Tibial nerve (tissue), 4 donors: ENCODE measurements around the gene OSER1. TPM values are rescaled to one million over a fixed set of nuclear protein-coding genes. Genes with fewer than 3 reads are reported as not detected.

ENCODE experiments used
- DNase-seq, 2 donors: peaks; one replicate each; pipeline ENCODE4 v3.0.0-alpha.2; 2019; ENCODE audit warnings: low spot score in 2 of 2
- H3K27ac ChIP-seq, 4 donors: fragments of 200-600 bp; sonication (generic) in 3 of 4; one replicate each; pipeline ENCODE4 v1.5.1; 2017 to 2019; ENCODE audit warnings: mild to moderate bottlenecking in 1 of 4
- H3K27me3 ChIP-seq, 2 donors: fragments of 200-600 bp; sonication (generic) in 1 of 2; one replicate each; pipeline versions ENCODE4 v1.5.1 to v1.6.0; 2017 to 2019
- H3K36me3 ChIP-seq, 3 donors: fragments of 200-600 bp; sonication (generic); one replicate each; pipeline ENCODE4 v1.5.1; 2018 to 2019
- H3K4me1 ChIP-seq, 4 donors: fragments of 200-600 bp; sonication (generic) in 3 of 4; one replicate each; pipeline ENCODE4 v1.5.1; 2017 to 2019
- H3K4me3 ChIP-seq, 4 donors: fragments of 200-600 bp; sonication (generic) in 3 of 4; one replicate each; pipeline ENCODE4 v1.5.1; 2017 to 2019; ENCODE audit warnings: mild to moderate bottlenecking in 1 of 4, moderate library complexity in 1 of 4
- H3K9me3 ChIP-seq, 4 donors: fragments of 200-600 bp; sonication (generic) in 3 of 4; one replicate each; pipeline ENCODE4 v1.5.1; 2017 to 2019
- EP300 ChIP-seq, 2 donors: sonication (generic); formaldehyde crosslinking; IDR thresholded peaks; one replicate each; pipeline ENCODE4 v1.6.1; 2017; ENCODE audit warnings: antibody characterized with exemption in 2 of 2, mild to moderate bottlenecking in 1 of 2
- POLR2A ChIP-seq, 2 donors: fragments of 450-650 bp; IDR thresholded peaks; one replicate each; pipeline ENCODE4 v1.6.1; 2017; ENCODE audit warnings: antibody characterized with exemption in 2 of 2, mild to moderate bottlenecking in 2 of 2, moderate library complexity in 2 of 2
- WGBS, 2 donors: methylation state at CpG; one replicate each; pipeline ENCODE4 v1.1.5; 2018; 5-methylcytosine and 5-hydroxymethylcytosine counted together
- total RNA-seq, 4 donors: library from RNA; depleted of rRNA; stranded (reverse); fragments of >200 nt; gene quantifications; one replicate each; pipeline ENCODE4 v1.1.0, GENCODE V29; 2016
- TF ChIP-seq, protein P1 (sequence below), 5 experiments: fragments of 200-600 bp in 3 of 5; fragments of 450-650 bp in 2 of 5; sonication (generic) in 3 of 5; IDR thresholded peaks; one replicate each; pipeline ENCODE4 v1.5.1; 2016 to 2019; ENCODE audit warnings: antibody characterized with exemption in 5 of 5, mild to moderate bottlenecking in 3 of 5, moderate library complexity in 2 of 5

OSER1 gene
- total RNA-seq, 4 donors from 2014 or later: 31.2 to 47.9 (median 35.3) TPM

DNA sequence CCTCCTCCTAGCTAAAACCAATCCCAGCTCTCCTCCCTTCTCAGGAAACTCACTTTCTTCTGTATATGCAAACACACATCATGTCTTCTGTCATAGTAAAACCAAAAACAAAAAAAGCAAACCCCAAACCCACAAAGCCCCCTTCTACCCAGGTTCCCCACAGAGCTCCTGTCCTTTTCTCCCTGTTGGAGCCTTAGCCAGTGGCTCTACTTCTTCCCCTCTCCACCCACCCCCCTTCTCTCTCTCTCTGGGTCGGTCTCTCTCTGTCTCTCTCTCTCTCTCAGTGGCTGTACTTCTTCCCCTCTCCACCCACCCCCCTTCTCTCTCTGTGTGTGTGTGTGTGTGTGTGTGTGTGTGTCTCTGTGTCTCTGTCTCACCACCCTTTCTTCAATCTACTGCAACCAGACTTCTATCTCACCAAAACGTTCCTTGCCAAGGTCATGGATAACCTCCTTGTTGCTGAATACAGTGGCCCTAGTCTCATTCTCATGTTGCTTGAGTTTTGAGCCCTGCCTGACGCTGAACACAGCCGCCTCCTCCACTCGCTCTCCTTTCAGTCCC lies 8.7 kb upstream of the OSER1 start:
- no peak for DNase-seq
- no peaks in the 10 kb centered on the region for H3K27me3 ChIP-seq
- H3K4me3 ChIP-seq: no peak overlapping the region
- TF ChIP-seq, protein P1, sequence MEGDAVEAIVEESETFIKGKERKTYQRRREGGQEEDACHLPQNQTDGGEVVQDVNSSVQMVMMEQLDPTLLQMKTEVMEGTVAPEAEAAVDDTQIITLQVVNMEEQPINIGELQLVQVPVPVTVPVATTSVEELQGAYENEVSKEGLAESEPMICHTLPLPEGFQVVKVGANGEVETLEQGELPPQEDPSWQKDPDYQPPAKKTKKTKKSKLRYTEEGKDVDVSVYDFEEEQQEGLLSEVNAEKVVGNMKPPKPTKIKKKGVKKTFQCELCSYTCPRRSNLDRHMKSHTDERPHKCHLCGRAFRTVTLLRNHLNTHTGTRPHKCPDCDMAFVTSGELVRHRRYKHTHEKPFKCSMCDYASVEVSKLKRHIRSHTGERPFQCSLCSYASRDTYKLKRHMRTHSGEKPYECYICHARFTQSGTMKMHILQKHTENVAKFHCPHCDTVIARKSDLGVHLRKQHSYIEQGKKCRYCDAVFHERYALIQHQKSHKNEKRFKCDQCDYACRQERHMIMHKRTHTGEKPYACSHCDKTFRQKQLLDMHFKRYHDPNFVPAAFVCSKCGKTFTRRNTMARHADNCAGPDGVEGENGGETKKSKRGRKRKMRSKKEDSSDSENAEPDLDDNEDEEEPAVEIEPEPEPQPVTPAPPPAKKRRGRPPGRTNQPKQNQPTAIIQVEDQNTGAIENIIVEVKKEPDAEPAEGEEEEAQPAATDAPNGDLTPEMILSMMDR (IDR thresholded peaks at IDR 0.05): no peak
- TF ChIP-seq POLR2A (IDR thresholded peaks at IDR 0.05) (no peak), EP300 (IDR thresholded peaks at IDR 0.05) (no peak)
- WGBS, 2 donors: 54 to 55% methylated on average over 5 of the region's 5 CpGs
- H3K36me3 ChIP-seq: peaks cover 0 to 32% (median 0%) of the 10 kb centered on the region in 3 donors
- no peak overlapping the region for H3K27ac ChIP-seq
- no peaks in the 10 kb centered on the region for H3K9me3 ChIP-seq
- H3K4me1 ChIP-seq: peaks cover 0 to 17% (median 3%) of the 10 kb centered on the region in 4 donors

DNA sequence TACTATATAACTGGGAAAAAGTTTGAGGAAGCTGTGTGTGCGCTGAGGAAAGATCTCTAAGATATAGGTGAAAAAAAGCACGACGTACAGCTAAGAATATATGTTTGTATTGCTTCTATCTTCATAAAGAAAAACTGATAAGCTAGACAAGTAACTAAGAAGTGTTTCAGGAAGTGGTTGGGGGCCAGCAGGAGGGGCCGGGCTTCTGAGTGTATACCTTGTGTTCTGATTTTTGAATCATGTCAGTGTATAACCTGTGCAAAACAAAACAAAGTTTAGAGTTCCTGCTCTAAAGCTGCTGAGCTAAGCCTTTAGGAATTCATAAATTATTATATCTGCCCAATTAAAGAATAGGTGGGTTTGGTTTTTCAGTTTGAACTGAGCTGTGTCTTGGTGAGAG lies 7.9 kb upstream of the OSER1 start:
- no peak for DNase-seq
- H3K4me1 ChIP-seq: peaks cover 0 to 17% (median 3%) of the 10 kb centered on the region in 4 donors
- H3K4me3 ChIP-seq: no peak overlapping the region
- H3K9me3 ChIP-seq: no peaks in the 10 kb centered on the region
- peaks cover 0 to 32% (median 0%) of the 10 kb centered on the region in 3 donors for H3K36me3 ChIP-seq
- no peak overlapping the region for H3K27ac ChIP-seq
- H3K27me3 ChIP-seq: no peaks in the 10 kb centered on the region
- TF ChIP-seq EP300 (IDR thresholded peaks at IDR 0.05): no peak
- TF ChIP-seq, protein P1 (IDR thresholded peaks at IDR 0.05): no peak
- TF ChIP-seq POLR2A (IDR thresholded peaks at IDR 0.05): no peak
- WGBS, 2 donors: 76 to 83% methylated on average over 4 of the region's 4 CpGs

DNA sequence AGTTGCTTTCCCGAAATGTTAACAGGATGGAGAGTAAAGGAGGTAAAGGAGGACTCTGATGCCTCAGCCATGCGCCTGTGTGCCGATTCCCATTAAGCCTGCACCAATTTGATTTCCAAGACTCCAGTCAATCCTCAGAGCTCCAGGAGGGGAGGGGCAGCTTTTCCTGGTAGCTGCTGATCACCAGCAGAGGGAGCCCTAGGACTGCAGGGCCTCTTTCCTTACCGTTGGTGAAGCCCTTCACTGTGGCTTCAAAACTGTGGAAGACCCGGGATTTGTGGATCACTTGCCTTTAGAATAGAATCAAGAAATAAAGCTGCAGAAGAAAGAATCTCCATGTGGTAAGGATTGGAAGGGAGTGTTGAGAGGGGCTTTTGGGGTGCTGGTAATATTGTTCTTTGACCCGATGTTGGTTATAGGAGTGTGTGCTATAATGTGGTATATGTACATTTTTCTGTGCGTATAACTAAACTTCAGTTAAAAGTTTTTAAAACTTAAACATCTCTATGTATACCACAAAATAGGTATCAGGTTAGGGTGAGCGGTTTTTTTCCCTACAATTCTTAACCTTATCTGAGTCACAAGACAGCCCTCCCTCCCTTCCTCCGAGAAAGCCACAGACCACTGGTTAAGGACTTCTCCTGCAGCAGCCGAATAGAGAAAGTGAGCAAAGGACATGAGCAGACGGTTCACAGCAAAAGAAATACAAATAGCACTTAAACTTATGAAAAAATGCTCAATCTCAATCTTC lies 6.9 kb upstream of the OSER1 start:
- H3K27me3 ChIP-seq: no peaks in the 10 kb centered on the region
- peaks cover 0 to 32% (median 0%) of the 10 kb centered on the region in 3 donors for H3K36me3 ChIP-seq
- no peaks in the 10 kb centered on the region for H3K9me3 ChIP-seq
- 55 to 59% methylated on average over 11 of the region's 11 CpGs for WGBS, 2 donors
- H3K4me3 ChIP-seq: no peak overlapping the region
- H3K27ac ChIP-seq: no peak overlapping the region
- peak in 1 of 2 donors; percentile 61 for DNase-seq
- H3K4me1 ChIP-seq: peaks cover 0 to 22% (median 3%) of the 10 kb centered on the region in 4 donors
- TF ChIP-seq POLR2A (IDR thresholded peaks at IDR 0.05) (no peak), EP300 (IDR thresholded peaks at IDR 0.05) (peak in 1 of 2 donors; percentile 8)
- TF ChIP-seq, protein P1 (IDR thresholded peaks at IDR 0.05): peak; percentile 53 to 85 (median 69)

DNA sequence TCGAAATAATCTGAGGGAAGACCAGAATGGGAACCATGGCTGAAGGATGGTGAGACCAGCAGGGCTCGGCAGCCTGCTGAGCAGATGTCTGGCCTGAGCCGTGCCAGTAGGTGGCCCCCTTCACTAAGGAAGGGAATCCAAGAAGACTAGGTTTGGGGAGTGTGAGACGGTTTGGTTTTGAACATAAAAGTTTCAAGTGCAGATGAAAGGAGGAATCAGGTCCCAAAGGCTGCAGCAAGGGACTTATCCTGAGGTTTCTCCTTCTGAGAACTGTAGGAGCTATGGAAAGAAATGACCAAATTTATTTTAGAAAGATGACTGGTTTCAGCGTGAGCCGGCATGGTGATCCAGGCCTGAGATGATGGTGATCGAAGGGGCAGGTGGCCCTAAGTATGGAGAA lies 4.6 kb upstream of the OSER1 start:
- Histone ChIP-seq H3K27ac (no peak overlapping the region), H3K4me3 (no peak overlapping the region), H3K27me3 (no peaks in the 10 kb centered on the region), H3K36me3 (peaks cover 0 to 21% (median 0%) of the 10 kb centered on the region in 3 donors), H3K9me3 (no peaks in the 10 kb centered on the region), H3K4me1 (peaks cover 0 to 34% (median 7%) of the 10 kb centered on the region in 4 donors)
- peak in 1 of 2 donors; percentile 64 for DNase-seq
- WGBS, 2 donors: 47 to 48% methylated on average over 7 of the region's 7 CpGs
- TF ChIP-seq EP300 (IDR thresholded peaks at IDR 0.05) (no peak), POLR2A (IDR thresholded peaks at IDR 0.05) (no peak)
- TF ChIP-seq, protein P1 (IDR thresholded peaks at IDR 0.05): peak; percentile 55 to 72 (median 65)

DNA sequence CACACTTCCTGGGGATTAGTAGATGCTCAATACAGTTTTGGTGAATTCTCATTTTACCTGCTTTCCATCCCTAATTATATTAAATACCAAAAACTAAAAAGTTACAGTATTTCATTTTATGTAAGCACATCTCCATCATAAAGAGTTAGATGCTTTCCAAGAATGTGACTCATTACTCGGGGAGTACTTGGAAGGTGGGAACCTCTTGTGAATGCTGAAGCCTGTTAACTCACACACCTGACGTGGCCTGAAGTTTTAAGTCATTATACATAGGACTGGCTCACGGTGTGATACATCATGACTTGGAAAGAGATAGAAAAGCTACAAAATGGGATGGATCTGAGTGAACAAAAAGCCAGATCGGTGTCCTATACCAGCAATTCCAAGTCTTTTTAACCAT lies 2.2 kb upstream of the OSER1 start:
- WGBS, 2 donors: 80 to 85% methylated on average over 4 of the region's 4 CpGs
- no peak for TF ChIP-seq POLR2A (IDR thresholded peaks at IDR 0.05)
- no peak for DNase-seq
- no peaks in the 10 kb centered on the region for H3K9me3 ChIP-seq
- H3K27ac ChIP-seq: no peak overlapping the region
- H3K4me1 ChIP-seq: peaks cover 0 to 51% (median 20%) of the 10 kb centered on the region in 4 donors
- H3K36me3 ChIP-seq: peaks cover 0 to 10% (median 0%) of the 10 kb centered on the region in 3 donors
- H3K27me3 ChIP-seq: no peaks in the 10 kb centered on the region
- H3K4me3 ChIP-seq: no peak overlapping the region
